CD14-positive monocyte (primary cell): Measurements from ENCODE around the gene CDK5RAP3. TPM values are rescaled to one million over a fixed set of nuclear protein-coding genes. Genes with fewer than 3 reads are reported as not detected.

Source experiments
- DNase-seq, 3 donors: peaks; one replicate each; pipeline ENCODE4 v3.0.0-alpha.2; 2011 to 2022
- H2AFZ ChIP-seq: 2 replicates; pipeline ENCODE4 v1.6.0; 2012; ENCODE audit warnings: mild to moderate bottlenecking, low read depth, low read length, inconsistent platforms; ENCODE audit not compliant: insufficient read depth, poor library complexity, severe bottlenecking
- H3K27ac ChIP-seq, 2 donors: 1 replicate in 1 of 2; 2 replicates in 1 of 2; pipeline ENCODE4 v1.5.1; 2012 to 2013; ENCODE audit warnings: low read length in 2 of 2, control low read depth in 1 of 2, inconsistent platforms in 1 of 2, low read depth in 1 of 2, mild to moderate bottlenecking in 1 of 2
- H3K27me3 ChIP-seq, 2 donors: one replicate each; pipeline versions ENCODE4 v1.6.0 to v1.6.1; 2011 to 2013; ENCODE audit warnings: low read length in 2 of 2; ENCODE audit not compliant: control insufficient read depth in 2 of 2, insufficient read depth in 2 of 2
- H3K36me3 ChIP-seq, 2 donors: replicated peaks in 1 of 2; 1 replicate in 1 of 2; 2 replicates in 1 of 2; pipeline versions ENCODE4 v1.5.1 to v1.6.1; 2012 to 2013; ENCODE audit warnings: low read length in 2 of 2, control low read depth in 1 of 2, inconsistent platforms in 1 of 2, mild to moderate bottlenecking in 1 of 2; ENCODE audit not compliant: insufficient read depth in 2 of 2, control insufficient read depth in 1 of 2
- H3K4me1 ChIP-seq, 2 donors: 1 replicate in 1 of 2; 2 replicates in 1 of 2; pipeline versions ENCODE4 v1.5.1 to v1.6.1; 2012 to 2013; ENCODE audit warnings: low read length in 2 of 2, control low read depth in 1 of 2, inconsistent platforms in 1 of 2, mild to moderate bottlenecking in 1 of 2, moderate library complexity in 1 of 2; ENCODE audit not compliant: insufficient read depth in 2 of 2, control insufficient read depth in 1 of 2
- H3K4me2 ChIP-seq: replicated peaks from 2 replicates; pipeline ENCODE3; 2012; ENCODE audit warnings: low read length, moderate library complexity, mild to moderate bottlenecking; ENCODE audit not compliant: poor library complexity, severe bottlenecking; ENCODE audit errors: extremely low read depth
- H3K4me3 ChIP-seq, 3 experiments: fragments of 200-600 bp in 1 of 3; sonication (generic) in 1 of 3; replicated peaks in 1 of 3; 1 replicate in 2 of 3; 2 replicates in 1 of 3; pipeline ENCODE4 v1.5.1; 2011 to 2013; ENCODE audit warnings: low read length in 3 of 3, mild to moderate bottlenecking in 3 of 3, control low read depth in 2 of 3, low read depth in 2 of 3, inconsistent platforms in 1 of 3, moderate library complexity in 1 of 3
- H3K79me2 ChIP-seq: 2 replicates; pipeline ENCODE4 v1.6.0; 2012; ENCODE audit warnings: mild to moderate bottlenecking, control low read depth, inconsistent platforms, low read length, moderate library complexity; ENCODE audit not compliant: insufficient read depth
- H3K9ac ChIP-seq: 2 replicates; pipeline ENCODE4 v1.6.0; 2017; ENCODE audit warnings: low read length, mild to moderate bottlenecking; ENCODE audit not compliant: insufficient read depth, poor library complexity, severe bottlenecking
- H3K9me3 ChIP-seq, 2 donors: replicated peaks in 1 of 2; 1 replicate in 1 of 2; 2 replicates in 1 of 2; pipeline versions ENCODE4 v1.5.1 to v1.6.1; 2012 to 2013; ENCODE audit warnings: low read length in 2 of 2, control low read depth in 1 of 2; ENCODE audit not compliant: control insufficient read depth in 1 of 2, insufficient read depth in 1 of 2
- H4K20me1 ChIP-seq: 2 replicates; pipeline ENCODE4 v1.6.0; 2012; ENCODE audit warnings: mild to moderate bottlenecking, low read length, control low read depth, moderate library complexity; ENCODE audit not compliant: insufficient read depth
- H3K27ac Mint-ChIP-seq, 7 donors: one replicate each; pipeline ENCODE4 v1.8.0; 2020; ENCODE audit warnings: mild to moderate bottlenecking in 7 of 7, mixed read lengths in 7 of 7, moderate library complexity in 6 of 7, inconsistent platforms in 2 of 7
- H3K27me3 Mint-ChIP-seq, 3 donors: one replicate each; pipeline ENCODE4 v1.8.0; 2021 to 2022; ENCODE audit warnings: low read depth in 3 of 3, mild to moderate bottlenecking in 3 of 3, mixed read lengths in 3 of 3, moderate library complexity in 3 of 3, inconsistent platforms in 1 of 3
- H3K36me3 Mint-ChIP-seq, 2 donors: one replicate each; pipeline ENCODE4 v1.8.0; 2020; ENCODE audit warnings: mixed read lengths in 2 of 2, inconsistent platforms in 1 of 2, mild to moderate bottlenecking in 1 of 2
- H3K4me1 Mint-ChIP-seq: one replicate; pipeline ENCODE4 v1.8.0; 2020; ENCODE audit warnings: mild to moderate bottlenecking, mixed read lengths
- H3K4me3 Mint-ChIP-seq, 2 donors: one replicate each; pipeline ENCODE4 v1.8.0; 2020; ENCODE audit warnings: mild to moderate bottlenecking in 2 of 2, mixed read lengths in 2 of 2, moderate library complexity in 1 of 2
- H3K9me3 Mint-ChIP-seq, 7 donors: one replicate each; pipeline ENCODE4 v1.8.0; 2020 to 2022; ENCODE audit warnings: mixed read lengths in 7 of 7, mild to moderate bottlenecking in 6 of 7, moderate library complexity in 6 of 7, inconsistent platforms in 2 of 7
- WGBS: methylation state at CpG from one replicate; pipeline ENCODE4 v1.1.5; 2013; ENCODE audit warnings: missing lambda C conversion rate; ENCODE audit not compliant: insufficient coverage; 5-methylcytosine and 5-hydroxymethylcytosine counted together
- intact Hi-C, 2 donors: fragments of 100-400 bp; cut with micrococcal nuclease; formaldehyde crosslinking; loops; one replicate each; pipeline versions ENCODE4 v1.15.0 to v1.15.1; 2023
- polyA plus RNA-seq, 3 donors: library from polyadenylated mRNA; depleted of rRNA in 1 of 3; unstranded in 2 of 3; stranded (reverse) in 1 of 3; fragments of 300-500 nt in 2 of 3; fragments of >200 nt in 1 of 3; fragmentation: Illumina TruSeq in 2 of 3; gene quantifications; 1 replicate in 2 of 3; 2 replicates in 1 of 3; pipeline ENCODE4 v1.2.3, GENCODE V29; 2012 to 2021
- TF ChIP-seq, protein P1 (sequence below): fragments of 200-600 bp; IDR thresholded peaks from one replicate; pipeline ENCODE4 v1.8.0; 2022; ENCODE audit warnings: antibody characterized with exemption, mild to moderate bottlenecking

Gene CDK5RAP3
- polyA plus RNA-seq, 3 donors = 86.1 to 782 (median 94.4) TPM

DNA sequence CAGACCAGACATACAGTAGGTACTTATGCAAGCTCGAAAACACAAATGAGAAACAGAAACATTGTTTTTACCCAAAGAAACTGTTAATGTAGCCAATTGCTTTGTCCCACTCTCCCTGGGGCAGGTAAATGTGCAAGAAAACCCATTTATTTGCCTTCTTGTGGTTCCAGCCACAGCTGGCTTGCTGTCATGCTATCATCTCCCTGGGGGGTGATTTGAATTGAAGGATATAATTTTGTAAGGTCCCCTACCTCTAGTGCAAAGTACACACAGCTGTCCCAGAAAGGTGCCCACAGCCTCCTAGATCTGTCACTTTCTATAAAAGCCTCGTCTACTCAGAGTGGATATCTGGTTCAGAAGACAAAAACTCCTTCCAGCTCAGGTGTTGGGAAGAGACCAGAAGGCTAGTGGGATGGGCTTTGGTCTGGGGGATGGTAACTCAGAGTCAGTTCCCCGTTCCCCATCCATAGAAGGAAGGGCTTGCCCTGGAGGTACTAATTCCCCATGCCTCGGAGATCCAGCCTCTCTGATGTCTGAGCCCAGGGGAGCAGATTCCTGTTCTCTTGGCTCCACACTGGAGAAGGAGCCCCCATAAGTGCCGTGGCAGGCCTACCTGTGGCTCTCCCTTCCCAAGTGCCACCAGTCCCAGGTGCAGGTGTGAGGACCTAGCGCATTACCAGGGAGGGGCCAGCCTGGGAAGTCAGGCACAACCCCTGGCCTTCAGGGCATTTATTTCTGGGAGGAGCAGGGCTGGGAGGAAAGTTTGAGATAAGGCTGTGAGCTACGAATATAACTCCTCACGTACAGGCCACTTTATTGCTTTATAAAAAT, 10.9 kb upstream of the CDK5RAP3 start:
- TF ChIP-seq, protein P1, sequence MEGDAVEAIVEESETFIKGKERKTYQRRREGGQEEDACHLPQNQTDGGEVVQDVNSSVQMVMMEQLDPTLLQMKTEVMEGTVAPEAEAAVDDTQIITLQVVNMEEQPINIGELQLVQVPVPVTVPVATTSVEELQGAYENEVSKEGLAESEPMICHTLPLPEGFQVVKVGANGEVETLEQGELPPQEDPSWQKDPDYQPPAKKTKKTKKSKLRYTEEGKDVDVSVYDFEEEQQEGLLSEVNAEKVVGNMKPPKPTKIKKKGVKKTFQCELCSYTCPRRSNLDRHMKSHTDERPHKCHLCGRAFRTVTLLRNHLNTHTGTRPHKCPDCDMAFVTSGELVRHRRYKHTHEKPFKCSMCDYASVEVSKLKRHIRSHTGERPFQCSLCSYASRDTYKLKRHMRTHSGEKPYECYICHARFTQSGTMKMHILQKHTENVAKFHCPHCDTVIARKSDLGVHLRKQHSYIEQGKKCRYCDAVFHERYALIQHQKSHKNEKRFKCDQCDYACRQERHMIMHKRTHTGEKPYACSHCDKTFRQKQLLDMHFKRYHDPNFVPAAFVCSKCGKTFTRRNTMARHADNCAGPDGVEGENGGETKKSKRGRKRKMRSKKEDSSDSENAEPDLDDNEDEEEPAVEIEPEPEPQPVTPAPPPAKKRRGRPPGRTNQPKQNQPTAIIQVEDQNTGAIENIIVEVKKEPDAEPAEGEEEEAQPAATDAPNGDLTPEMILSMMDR = no peak
- Histone ChIP-seq H3K9me3 (no peaks in the 10 kb centered on the region), H3K27ac (no peak overlapping the region), H3K4me1 (no peaks in the 10 kb centered on the region), H3K27me3 (no peaks in the 10 kb centered on the region), H3K4me2 (no peak overlapping the region), H4K20me1 (no peaks in the 10 kb centered on the region), H3K4me3 (no peak overlapping the region), H3K79me2 (no peaks in the 10 kb centered on the region), H3K9ac (no peak overlapping the region), H3K36me3 (no peaks in the 10 kb centered on the region), H2AFZ (no peak overlapping the region)
- H3K27ac Mint-ChIP-seq = no peak overlapping the region
- peaks cover 3 to 5% (median 5%) of the 10 kb centered on the region in 3 donors for H3K27me3 Mint-ChIP-seq
- H3K36me3 Mint-ChIP-seq = no peaks in the 10 kb centered on the region
- intact Hi-C loops = no loop called here
- no peaks in the 10 kb centered on the region for H3K4me1 Mint-ChIP-seq
- 90% methylated on average over 4 of the region's 8 CpGs for WGBS
- no peak overlapping the region for H3K4me3 Mint-ChIP-seq
- no peaks in the 10 kb centered on the region for H3K9me3 Mint-ChIP-seq
- DNase-seq = no peak

DNA sequence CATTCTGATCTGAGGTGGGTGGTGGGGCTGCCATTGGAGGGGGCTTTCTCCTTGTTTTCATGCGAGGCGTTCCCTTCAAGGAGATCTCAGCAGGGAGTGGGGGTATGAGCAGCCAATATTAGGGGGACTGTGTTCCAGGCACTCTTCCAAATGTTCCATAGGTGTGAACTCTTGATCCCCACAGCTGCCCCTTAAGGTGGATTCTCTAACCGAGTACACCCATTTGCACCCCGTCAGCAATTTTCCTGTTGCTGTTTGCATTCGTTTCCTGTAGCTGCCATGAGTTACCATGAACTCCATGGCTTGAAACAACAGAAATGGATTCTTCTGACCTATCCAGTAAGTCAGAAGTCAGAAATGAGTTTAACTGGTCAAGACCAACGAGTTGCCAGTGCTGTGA, 9.5 kb upstream of the CDK5RAP3 start:
- no peak for DNase-seq
- H3K4me2 ChIP-seq = no peak overlapping the region
- intact Hi-C loops = no loop called here
- Mint-ChIP-seq H3K27me3 (peaks cover 3 to 6% (median 5%) of the 10 kb centered on the region in 3 donors), H3K27ac (no peak overlapping the region), H3K9me3 (no peaks in the 10 kb centered on the region), H3K36me3 (no peaks in the 10 kb centered on the region), H3K4me3 (no peak overlapping the region), H3K4me1 (no peaks in the 10 kb centered on the region)
- H3K79me2 ChIP-seq = no peaks in the 10 kb centered on the region
- H3K9ac ChIP-seq = no peak overlapping the region
- H3K4me3 ChIP-seq = no peak overlapping the region
- no peak overlapping the region for H3K27ac ChIP-seq
- H3K4me1 ChIP-seq = no peaks in the 10 kb centered on the region
- no peak overlapping the region for H2AFZ ChIP-seq
- WGBS = 86% methylated on average over 3 of the region's 6 CpGs
- TF ChIP-seq, protein P1 = no peak
- H4K20me1 ChIP-seq = no peaks in the 10 kb centered on the region
- no peaks in the 10 kb centered on the region for H3K36me3 ChIP-seq
- no peaks in the 10 kb centered on the region for H3K9me3 ChIP-seq
- no peaks in the 10 kb centered on the region for H3K27me3 ChIP-seq
